GM12878 (cell line): Measurements from ENCODE around the gene RGL1. TPM values are rescaled to one million over a fixed set of nuclear protein-coding genes. Genes with fewer than 3 reads are reported as not detected.

Experiments
- ATAC-seq: fragments of 200-7000 bp; cut with Tn5 transposase; 3 replicates; pipeline ENCODE4 v1.9.1; 2020; ENCODE audit warnings: mild to moderate bottlenecking, moderate library complexity
- BruUV-seq: library from RNA; stranded (reverse); fragments of 400-500 nt; replicated peaks from 2 replicates; lab custom pipeline; 2021; lab: Mats Ljungman, UMichigan
- CTCF ChIA-PET: fragments of 300-600 bp; sonication (Branson Sonifier 250); formaldehyde crosslinking; extraction: SDS; loops from one replicate; lab custom pipeline; 2021; ENCODE audit warnings: inconsistent platforms; lab: Yijun Ruan, JAX
- POLR2A ChIA-PET: fragments of 350-600 bp; formaldehyde crosslinking; extraction: SDS; loops from one replicate; lab custom pipeline; 2021; ENCODE audit warnings: inconsistent platforms; lab: Charles Lee
- RAD21 ChIA-PET: fragments of 300-600 bp; sonication (Branson Sonifier 250); formaldehyde crosslinking; loops from one replicate; lab custom pipeline; 2023; ENCODE audit warnings: antibody characterized with exemption; ENCODE audit not compliant: unreplicated experiment; lab: Charles Lee
- SMC1A ChIA-PET: fragments of 300-600 bp; sonication (Branson Sonifier 250); formaldehyde crosslinking; loops from one replicate; lab custom pipeline; 2023; ENCODE audit not compliant: unreplicated experiment, uncharacterized antibody; lab: Charles Lee
- DNase-seq: peaks from one replicate; pipeline ENCODE4 v3.0.0-alpha.2; 2011; ENCODE audit warnings: low read depth, low spot score
- FAIRE-seq: peaks from 3 replicates; lab custom pipeline; 2011; peaks lifted over from hg19 to GRCh38; lab: Jason Lieb, UNC
- H2AFZ ChIP-seq: 2 replicates; pipeline ENCODE4 v1.6.0; 2011; ENCODE audit warnings: low read depth, low read length, control low read depth; ENCODE audit not compliant: control insufficient read depth
- H3K27ac ChIP-seq: 2 replicates; pipeline ENCODE4 v1.5.1; 2011; ENCODE audit warnings: control low read depth; ENCODE audit not compliant: control insufficient read depth, insufficient read depth
- H3K27me3 ChIP-seq, 2 experiments: replicated peaks in 1 of 2; 2 replicates each; pipeline versions ENCODE4 v1.6.0 to v1.6.1; 2011; ENCODE audit warnings: low read length in 1 of 2; ENCODE audit not compliant: control insufficient read depth in 2 of 2, insufficient read depth in 2 of 2
- H3K36me3 ChIP-seq, 2 experiments: 2 replicates each; pipeline ENCODE4 v1.5.1; 2011; ENCODE audit warnings: low read length in 1 of 2; ENCODE audit not compliant: control insufficient read depth in 2 of 2, insufficient read depth in 2 of 2
- H3K4me1 ChIP-seq: 2 replicates; pipeline ENCODE4 v1.6.1; 2011; ENCODE audit warnings: mild to moderate bottlenecking, low read length, moderate library complexity, mixed read lengths; ENCODE audit not compliant: control insufficient read depth, insufficient read depth
- H3K4me2 ChIP-seq: 2 replicates; pipeline ENCODE4 v1.6.0; 2011; ENCODE audit warnings: control low read depth; ENCODE audit not compliant: control insufficient read depth, insufficient read depth
- H3K4me3 ChIP-seq: fragments of 200-600 bp; sonication (generic); 2 replicates; pipeline ENCODE4 v1.5.1; 2016
- H3K79me2 ChIP-seq: 2 replicates; pipeline ENCODE4 v1.6.0; 2011; ENCODE audit warnings: low read length; ENCODE audit not compliant: control insufficient read depth, insufficient read depth
- H3K9ac ChIP-seq: 2 replicates; pipeline ENCODE4 v1.8.0; 2011; ENCODE audit warnings: low read length, control low read depth, mixed read lengths; ENCODE audit not compliant: control insufficient read depth, insufficient read depth
- H3K9me3 ChIP-seq: replicated peaks from 3 replicates; pipeline ENCODE4 v1.5.1; 2011; ENCODE audit warnings: mild to moderate bottlenecking, low read length; ENCODE audit not compliant: control insufficient read depth, insufficient read depth
- H4K20me1 ChIP-seq: 2 replicates; pipeline ENCODE4 v1.6.0; 2011; ENCODE audit not compliant: control insufficient read depth, insufficient read depth
- ASH2L ChIP-seq: fragments of 300-600, 200-600 bp; sonication (generic); IDR thresholded peaks from 2 replicates; pipeline ENCODE4 v1.6.1; 2017; ENCODE audit warnings: low read depth, mild to moderate bottlenecking, borderline replicate concordance
- ESRRA ChIP-seq: IDR thresholded peaks from 2 replicates; pipeline ENCODE4 v1.6.1; 2012; ENCODE audit warnings: mild to moderate bottlenecking, low read length, improper control_type of control experiment
- IKZF2 ChIP-seq, 2 experiments: fragments of 450-650 bp; IDR thresholded peaks; 2 replicates each; pipeline ENCODE4 v1.6.1; 2017; ENCODE audit warnings: mild to moderate bottlenecking in 2 of 2, moderate library complexity in 2 of 2
- KAT2A ChIP-seq: conservative IDR thresholded peaks from 2 replicates; pipeline ENCODE4 v1.6.1; 2011; ENCODE audit warnings: low read depth, low read length; ENCODE audit not compliant: control insufficient read depth
- NR2F1 ChIP-seq: fragments of 450-650 bp; conservative IDR thresholded peaks from 2 replicates; pipeline ENCODE4 v1.6.1; 2017; ENCODE audit warnings: mild to moderate bottlenecking
- PAX5 ChIP-seq: IDR thresholded peaks from 2 replicates; pipeline ENCODE4 v1.6.1; 2011; ENCODE audit warnings: low read depth, low read length, borderline replicate concordance
- POLR2AphosphoS5 ChIP-seq: IDR thresholded peaks from 2 replicates; pipeline ENCODE4 v1.6.1; 2011; ENCODE audit warnings: mild to moderate bottlenecking, low read length, inconsistent platforms
- POU2F2 ChIP-seq: IDR thresholded peaks from 3 replicates; pipeline ENCODE4 v1.6.1; 2011; ENCODE audit warnings: low read depth, mild to moderate bottlenecking, low read length, borderline replicate concordance
- RBBP5 ChIP-seq: fragments of 200-600 bp; sonication (generic); conservative IDR thresholded peaks from 2 replicates; pipeline ENCODE4 v1.6.1; 2016
- USF1 ChIP-seq: IDR thresholded peaks from 2 replicates; pipeline ENCODE4 v1.6.1; 2011; ENCODE audit warnings: borderline replicate concordance, low read depth, mild to moderate bottlenecking, moderate library complexity, mixed read lengths, low read length; ENCODE audit not compliant: insufficient read depth; ENCODE audit errors: extremely low read length
- WGBS: methylation state at CpG from one replicate; pipeline ENCODE4 v1.1.6; 2016; ENCODE audit warnings: low lambda C conversion rate; ENCODE audit not compliant: insufficient replicate concordance, insufficient coverage; ENCODE audit errors: missing lambda C conversion rate; 5-methylcytosine and 5-hydroxymethylcytosine counted together
- in situ Hi-C: fragments of 300-500 bp; cut with MboI; formaldehyde crosslinking; loops from 9 replicates; pipeline ENCODE4 v1.14.3; 2018; ENCODE audit warnings: mixed read lengths
- intact Hi-C: fragments of 100-400 bp; cut with micrococcal nuclease; formaldehyde crosslinking; loops from one replicate; pipeline ENCODE4 v1.14.2; 2022; ENCODE audit not compliant: unreplicated experiment
- polyA plus RNA-seq, 11 experiments: library from polyadenylated mRNA; depleted of rRNA in 4 of 11; unstranded in 6 of 11; stranded (reverse) in 5 of 11; fragments of >200 nt; fragmentation: Nextera tagmentation in 4 of 11; fragmentation: Illumina TruSeq in 1 of 11; extraction: Ambion mirVana in 4 of 11; extraction: Trizol in 1 of 11; gene quantifications; 1 replicate in 1 of 11; 2 replicates in 10 of 11; pipeline versions ENCODE4 v1.2.1 to v1.2.3, GENCODE V29; 2011 to 2016; ENCODE audit warnings: inconsistent platforms in 2 of 11, missing spikeins in 2 of 11, low read depth in 1 of 11
- total RNA-seq, 4 experiments: library from RNA; depleted of rRNA in 3 of 4; stranded (reverse); fragments of >200 nt in 3 of 4; fragmentation: Illumina TruSeq in 1 of 4; extraction: Trizol in 1 of 4; gene quantifications; 2 replicates each; pipeline versions ENCODE4 v1.2.1 to v1.2.3, GENCODE V29; 2013 to 2021

RGL1 gene
- total and polyA plus RNA-seq, 10 of the 15 experiments (the other 5 are each of a cell fraction or from before 2014, with no cell fraction given) = 8.1 to 25.0 (median 19.0) TPM

GRCh38 chr1:183836598-183836997, 31.7 kb downstream of the RGL1 start:
- in situ Hi-C loops (no loop called here), intact Hi-C loops (no loop called here)
- Histone ChIP-seq H3K9ac (no peak overlapping the region), H3K36me3 (peaks cover 2 to 7% of the 10 kb centered on the region in 2 experiments; a peak in 3 of 4 replicates), H4K20me1 (no peaks in the 10 kb centered on the region), H3K4me2 (no peak overlapping the region), H3K4me3 (no peak overlapping the region), H3K27ac (no peak overlapping the region), H3K4me1 (peaks cover 24% of the 10 kb centered on the region), H3K9me3 (no peaks in the 10 kb centered on the region; the same call in 2 of the 3 replicates), H3K27me3 (no peaks in the 10 kb centered on the region), H2AFZ (no peak overlapping the region), H3K79me2 (peaks cover 47% of the 10 kb centered on the region)
- ChIA-PET POLR2A (interaction anchor here (0.7 kb wide), 1 partner anchor 71 kb away, joined by 3 read pairs; no protein-coding TSS in a partner anchor), RAD21 (interaction anchor here (1.1 kb wide), 1 partner anchor 181 kb away, joined by 3 read pairs; no protein-coding TSS in a partner anchor), SMC1A (interaction anchor here (0.7 to 5.9 kb wide), 7 partner anchors 9 to 79 kb away, joined by 3 to 37 read pairs (median 4); no protein-coding TSS in a partner anchor), CTCF (interaction anchor here (0.6 to 1.5 kb wide), 2 partner anchors 12 to 70 kb away, joined by 3 to 4 read pairs; no protein-coding TSS in a partner anchor)
- 97% methylated on average over 4 of the region's 4 CpGs for WGBS
- TF ChIP-seq POU2F2 = no peak
- TF ChIP-seq KAT2A = no peak
- no peak for TF ChIP-seq ESRRA
- no peak for TF ChIP-seq USF1
- TF ChIP-seq POLR2AphosphoS5 = no peak
- no peak for TF ChIP-seq PAX5
- no peak for TF ChIP-seq IKZF2 (IDR thresholded peaks at IDR 0.05)
- no peak for TF ChIP-seq RBBP5
- no peak for TF ChIP-seq NR2F1
- no peak for TF ChIP-seq ASH2L
- no peak for DNase-seq
- no peak for FAIRE-seq
- BruUV-seq = no TSS peak
- no peak for ATAC-seq
